H1 (cell line): ENCODE data around the gene MAPK11.

Experiments
- EP300 ChIP-seq, 2 experiments: IDR thresholded peaks; 1 replicate in 1 of 2; 2 replicates in 1 of 2; pipeline ENCODE4 v1.6.1; 2011 to 2012; ENCODE audit warnings: low read depth in 2 of 2, low read length in 2 of 2, mild to moderate bottlenecking in 2 of 2, borderline replicate concordance in 1 of 2, inconsistent platforms in 1 of 2, moderate library complexity in 1 of 2
- GABPA ChIP-seq: IDR thresholded peaks from 2 replicates; pipeline ENCODE4 v1.6.1; 2011; ENCODE audit warnings: mild to moderate bottlenecking, low read length, moderate library complexity, borderline replicate concordance; ENCODE audit not compliant: insufficient read depth
- POLR2A ChIP-seq, 2 experiments: IDR thresholded peaks; 1 replicate in 1 of 2; 2 replicates in 1 of 2; pipeline ENCODE4 v1.6.1; 2011; ENCODE audit warnings: low read depth in 2 of 2, low read length in 2 of 2, mild to moderate bottlenecking in 2 of 2; ENCODE audit errors: control extremely low read depth in 1 of 2
- SIN3A ChIP-seq, 2 experiments: IDR thresholded peaks in 1 of 2; conservative IDR thresholded peaks in 1 of 2; 2 replicates each; pipeline ENCODE4 v1.6.1; 2011 to 2012; ENCODE audit warnings: low read length in 2 of 2, improper control_type of control experiment in 1 of 2, low read depth in 1 of 2, mild to moderate bottlenecking in 1 of 2
- TAF1 ChIP-seq: IDR thresholded peaks from 2 replicates; pipeline ENCODE4 v1.6.1; 2011; ENCODE audit warnings: mild to moderate bottlenecking, low read depth, low read length
- TF ChIP-seq, protein P1 (sequence below), 3 experiments: IDR thresholded peaks; 1 replicate in 2 of 3; 2 replicates in 1 of 3; pipeline versions ENCODE4 v1.5.1 to v1.6.1; 2011; ENCODE audit warnings: low read length in 3 of 3, mild to moderate bottlenecking in 3 of 3, inconsistent platforms in 2 of 3, low read depth in 1 of 3, moderate library complexity in 1 of 3; ENCODE audit not compliant: insufficient read depth in 1 of 3; ENCODE audit errors: control extremely low read depth in 1 of 3

GRCh38 chr22:50298266-50298637 lies 28.1 kb upstream of the MAPK11 start:
- TF ChIP-seq, protein P1, sequence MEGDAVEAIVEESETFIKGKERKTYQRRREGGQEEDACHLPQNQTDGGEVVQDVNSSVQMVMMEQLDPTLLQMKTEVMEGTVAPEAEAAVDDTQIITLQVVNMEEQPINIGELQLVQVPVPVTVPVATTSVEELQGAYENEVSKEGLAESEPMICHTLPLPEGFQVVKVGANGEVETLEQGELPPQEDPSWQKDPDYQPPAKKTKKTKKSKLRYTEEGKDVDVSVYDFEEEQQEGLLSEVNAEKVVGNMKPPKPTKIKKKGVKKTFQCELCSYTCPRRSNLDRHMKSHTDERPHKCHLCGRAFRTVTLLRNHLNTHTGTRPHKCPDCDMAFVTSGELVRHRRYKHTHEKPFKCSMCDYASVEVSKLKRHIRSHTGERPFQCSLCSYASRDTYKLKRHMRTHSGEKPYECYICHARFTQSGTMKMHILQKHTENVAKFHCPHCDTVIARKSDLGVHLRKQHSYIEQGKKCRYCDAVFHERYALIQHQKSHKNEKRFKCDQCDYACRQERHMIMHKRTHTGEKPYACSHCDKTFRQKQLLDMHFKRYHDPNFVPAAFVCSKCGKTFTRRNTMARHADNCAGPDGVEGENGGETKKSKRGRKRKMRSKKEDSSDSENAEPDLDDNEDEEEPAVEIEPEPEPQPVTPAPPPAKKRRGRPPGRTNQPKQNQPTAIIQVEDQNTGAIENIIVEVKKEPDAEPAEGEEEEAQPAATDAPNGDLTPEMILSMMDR (IDR thresholded peaks at IDR 0.05; ENCODE audit: control extremely low read depth in 1 of 3, insufficient read depth in 1 of 3, low read depth in 1 of 3, low read length in 3 of 3) = no peak
- TF ChIP-seq EP300 (IDR thresholded peaks at IDR 0.05; ENCODE audit: borderline replicate concordance in 1 of 2, low read depth in 2 of 2, low read length in 2 of 2) (no peak), SIN3A (conservative IDR thresholded peaks at IDR 0.05 in 1 of 2, IDR thresholded peaks at IDR 0.05 in 1 of 2; ENCODE audit: low read depth in 1 of 2, low read length in 2 of 2) (no peak), TAF1 (no peak), GABPA (no peak), POLR2A (IDR thresholded peaks at IDR 0.05; ENCODE audit: control extremely low read depth in 1 of 2, low read depth in 2 of 2, low read length in 2 of 2) (no peak)
